Nephron progenitor cell (in vitro differentiated cells): ENCODE results near the gene MTERF4.

Experiments used
- DNase-seq: peaks from one replicate; pipeline ENCODE4 v3.0.0; 2021
- H3K27ac Mint-ChIP-seq: 2 replicates; pipeline ENCODE4 v1.8.0; 2021; ENCODE audit warnings: mild to moderate bottlenecking, moderate library complexity, mixed read lengths
- H3K27me3 Mint-ChIP-seq: 2 replicates; pipeline ENCODE4 v1.8.0; 2021; ENCODE audit warnings: mild to moderate bottlenecking, low read depth, mixed read lengths; ENCODE audit not compliant: poor library complexity
- H3K36me3 Mint-ChIP-seq: 2 replicates; pipeline ENCODE4 v1.8.0; 2021; ENCODE audit warnings: low read depth, mixed read lengths
- H3K4me1 Mint-ChIP-seq: 2 replicates; pipeline ENCODE4 v1.8.0; 2021; ENCODE audit warnings: mixed read lengths
- H3K4me3 Mint-ChIP-seq: 2 replicates; pipeline ENCODE4 v1.8.0; 2021; ENCODE audit warnings: mild to moderate bottlenecking, moderate library complexity, mixed read lengths
- H3K9me3 Mint-ChIP-seq: 2 replicates; pipeline ENCODE4 v1.8.0; 2021; ENCODE audit warnings: mild to moderate bottlenecking, moderate library complexity, mixed read lengths
- TF ChIP-seq, protein P1 (sequence below): fragments of 200-600 bp; sonication (generic); IDR thresholded peaks from 2 replicates; pipeline ENCODE4 v1.5.0; 2021; ENCODE audit warnings: antibody characterized with exemption

MTERF4 gene

DNA sequence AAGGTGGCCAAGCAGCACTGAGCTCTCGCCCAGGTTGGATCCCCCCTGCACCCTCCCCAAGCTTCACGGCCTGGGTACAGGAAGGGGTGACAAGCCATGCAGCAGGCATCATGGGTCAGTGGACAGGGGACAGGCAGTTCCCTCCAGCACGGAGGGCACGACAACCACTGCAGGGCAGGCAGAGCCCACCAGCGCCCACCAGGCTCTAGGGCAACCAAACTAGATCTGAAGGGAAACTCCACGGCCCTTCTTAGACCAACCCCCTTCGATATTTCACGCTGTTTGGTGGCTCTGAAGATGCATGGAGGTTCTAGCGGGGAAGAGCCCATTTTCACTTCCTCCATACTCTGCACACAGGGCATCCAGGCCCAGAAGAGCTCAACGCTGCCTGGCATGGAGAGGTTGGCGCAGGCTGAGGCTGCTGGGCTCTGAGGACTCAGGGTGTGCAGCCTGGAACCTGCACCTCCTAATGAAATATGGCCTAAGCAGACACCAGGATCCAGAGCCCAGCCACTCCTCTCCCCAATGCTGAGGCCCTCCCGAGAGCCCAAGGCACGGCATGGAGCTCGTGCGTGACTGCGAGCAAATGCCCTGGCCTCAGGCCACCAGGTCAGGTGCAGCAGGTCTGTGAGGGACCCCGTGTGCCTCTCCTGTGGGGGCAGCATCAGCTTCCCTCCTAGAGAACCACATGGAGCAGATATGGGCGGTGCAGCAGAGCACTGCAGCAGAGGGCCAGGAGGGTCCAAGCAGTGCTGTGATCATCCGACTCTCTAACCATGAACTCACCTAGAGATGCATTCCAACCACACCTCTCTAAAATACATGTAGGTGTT lies 8.7 kb upstream of the MTERF4 start:
- peaks cover 3% of the 10 kb centered on the region for H3K27me3 Mint-ChIP-seq
- H3K4me3 Mint-ChIP-seq, result no peak overlapping the region
- H3K4me1 Mint-ChIP-seq, result no peaks in the 10 kb centered on the region
- no peaks in the 10 kb centered on the region for H3K9me3 Mint-ChIP-seq
- no peak for DNase-seq
- H3K27ac Mint-ChIP-seq, result peak overlapping the region; percentile 54
- H3K36me3 Mint-ChIP-seq, result peaks cover 13% of the 10 kb centered on the region
- TF ChIP-seq, protein P1, sequence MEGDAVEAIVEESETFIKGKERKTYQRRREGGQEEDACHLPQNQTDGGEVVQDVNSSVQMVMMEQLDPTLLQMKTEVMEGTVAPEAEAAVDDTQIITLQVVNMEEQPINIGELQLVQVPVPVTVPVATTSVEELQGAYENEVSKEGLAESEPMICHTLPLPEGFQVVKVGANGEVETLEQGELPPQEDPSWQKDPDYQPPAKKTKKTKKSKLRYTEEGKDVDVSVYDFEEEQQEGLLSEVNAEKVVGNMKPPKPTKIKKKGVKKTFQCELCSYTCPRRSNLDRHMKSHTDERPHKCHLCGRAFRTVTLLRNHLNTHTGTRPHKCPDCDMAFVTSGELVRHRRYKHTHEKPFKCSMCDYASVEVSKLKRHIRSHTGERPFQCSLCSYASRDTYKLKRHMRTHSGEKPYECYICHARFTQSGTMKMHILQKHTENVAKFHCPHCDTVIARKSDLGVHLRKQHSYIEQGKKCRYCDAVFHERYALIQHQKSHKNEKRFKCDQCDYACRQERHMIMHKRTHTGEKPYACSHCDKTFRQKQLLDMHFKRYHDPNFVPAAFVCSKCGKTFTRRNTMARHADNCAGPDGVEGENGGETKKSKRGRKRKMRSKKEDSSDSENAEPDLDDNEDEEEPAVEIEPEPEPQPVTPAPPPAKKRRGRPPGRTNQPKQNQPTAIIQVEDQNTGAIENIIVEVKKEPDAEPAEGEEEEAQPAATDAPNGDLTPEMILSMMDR, result no peak

DNA sequence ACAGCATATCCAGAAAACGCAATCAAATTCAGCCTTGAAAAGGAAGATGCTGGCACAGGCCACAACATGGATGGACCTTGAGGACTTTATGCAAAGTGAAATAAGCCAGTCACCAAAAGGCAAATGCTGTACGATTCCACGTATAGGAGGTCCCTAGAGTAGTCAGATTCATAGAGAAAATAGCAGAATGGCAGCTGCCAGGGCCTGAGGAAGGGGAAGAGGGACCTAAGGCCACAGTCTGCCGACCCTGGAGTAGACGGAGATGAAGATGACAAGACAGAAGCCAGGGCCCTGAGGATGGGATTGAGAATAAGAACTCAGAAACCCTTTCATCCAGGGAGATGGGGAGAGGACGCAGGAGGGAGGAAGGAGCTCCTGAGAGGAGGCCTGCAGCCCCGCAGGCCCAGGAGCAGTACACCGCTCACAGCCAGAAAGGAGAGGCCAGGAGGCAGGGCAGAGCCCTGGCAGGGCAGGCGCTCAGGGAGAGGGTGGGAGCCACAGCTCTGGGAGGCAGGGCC lies 8.1 kb upstream of the MTERF4 start:
- Mint-ChIP-seq H3K9me3 (no peaks in the 10 kb centered on the region), H3K27me3 (peaks cover 3% of the 10 kb centered on the region), H3K36me3 (peaks cover 13% of the 10 kb centered on the region), H3K4me1 (no peaks in the 10 kb centered on the region), H3K4me3 (no peak overlapping the region), H3K27ac (no peak overlapping the region)
- DNase-seq, result no peak
- TF ChIP-seq, protein P1, result no peak

DNA sequence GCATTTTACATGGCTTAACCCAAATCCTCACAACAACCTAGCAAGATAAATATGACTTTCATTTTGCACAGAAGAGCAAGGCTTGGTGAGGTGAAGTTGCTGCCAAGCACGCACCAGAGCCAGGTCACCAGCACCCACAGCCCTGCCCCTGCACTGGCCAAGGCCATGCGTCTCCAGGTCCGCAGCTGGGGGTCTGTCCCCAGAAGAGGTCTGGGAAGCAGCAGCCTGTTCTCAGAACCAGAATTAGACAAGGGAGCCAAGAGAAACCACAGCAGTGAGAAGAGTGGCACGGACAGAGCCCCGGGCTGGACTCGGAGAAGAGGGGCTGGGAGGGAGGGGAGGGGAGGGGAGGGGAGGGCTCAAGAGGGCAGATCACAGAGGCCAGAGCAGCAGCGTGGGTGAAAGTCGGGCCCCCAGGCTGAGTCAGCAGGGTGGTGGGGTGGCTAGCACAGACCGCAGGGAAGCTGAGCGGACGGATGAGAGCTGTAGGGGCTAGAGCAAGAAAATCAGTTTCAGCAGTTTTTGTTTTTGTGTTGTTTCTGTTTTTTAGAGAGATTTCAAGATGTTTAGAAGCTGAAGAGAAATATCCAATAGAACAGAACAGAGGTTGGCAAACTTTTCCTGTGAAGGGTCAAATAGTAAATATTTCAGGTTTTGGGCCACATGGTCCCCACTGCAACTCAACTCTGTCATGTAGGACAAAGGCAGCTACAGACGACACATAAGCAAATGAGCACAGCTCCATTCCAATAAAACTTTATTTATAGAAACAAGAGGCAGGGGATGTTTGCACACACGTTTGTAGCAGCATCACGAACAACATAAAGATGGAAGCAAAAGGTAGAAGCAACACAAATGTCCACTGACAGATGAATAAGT lies 7.4 kb upstream of the MTERF4 start:
- no peak for DNase-seq
- H3K4me3 Mint-ChIP-seq, result no peak overlapping the region
- H3K9me3 Mint-ChIP-seq, result no peaks in the 10 kb centered on the region
- H3K36me3 Mint-ChIP-seq, result peaks cover 9% of the 10 kb centered on the region
- TF ChIP-seq, protein P1, result no peak
- peaks cover 3% of the 10 kb centered on the region for H3K27me3 Mint-ChIP-seq
- no peaks in the 10 kb centered on the region for H3K4me1 Mint-ChIP-seq
- peak overlapping the region; percentile 43 for H3K27ac Mint-ChIP-seq

DNA sequence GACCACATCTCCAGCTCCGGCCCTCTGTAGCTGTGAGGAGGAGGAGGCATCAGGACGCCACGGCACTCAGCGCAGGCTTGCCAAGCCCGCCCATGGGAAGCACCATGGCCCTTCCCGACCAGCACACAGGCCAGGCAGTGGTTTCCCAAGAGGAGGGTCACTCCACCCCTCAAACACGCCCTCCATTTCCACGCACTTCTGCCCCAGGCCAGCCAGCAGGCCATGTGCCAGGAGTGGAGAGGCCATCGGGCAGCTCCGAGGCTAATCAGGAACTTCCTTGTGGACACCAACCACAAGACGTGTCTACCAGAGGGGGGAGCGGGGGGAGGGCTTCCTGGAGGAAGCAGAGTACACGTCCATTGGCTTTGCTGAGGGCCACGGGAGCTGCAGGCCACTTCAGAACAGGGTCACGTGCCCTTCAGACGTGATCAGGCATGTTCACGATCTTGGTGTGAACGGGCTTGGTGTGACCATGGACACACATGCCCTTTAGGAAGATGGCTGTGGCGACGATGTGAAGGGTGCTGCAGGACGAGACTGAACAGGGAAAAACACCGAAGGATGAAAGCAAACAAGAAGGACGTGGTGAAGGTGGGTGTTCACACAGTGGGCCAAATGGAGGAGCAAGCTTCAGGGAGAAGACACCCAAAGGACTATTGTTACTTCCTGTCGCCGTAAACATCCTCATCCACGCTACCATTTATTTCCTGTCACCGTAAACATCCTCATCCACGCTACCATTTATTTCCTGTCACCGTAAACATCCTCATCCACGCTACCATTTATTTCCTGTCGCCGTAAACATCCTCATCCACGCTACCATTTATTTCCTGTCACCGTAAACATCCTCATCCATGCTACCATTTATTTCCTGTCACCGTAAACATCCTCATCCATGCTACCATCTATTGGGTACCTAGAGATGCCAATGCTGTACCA lies 6.5 kb upstream of the MTERF4 start:
- peaks cover under 1% of the 10 kb centered on the region for H3K4me1 Mint-ChIP-seq
- TF ChIP-seq, protein P1, result no peak
- H3K27me3 Mint-ChIP-seq, result peaks cover 3% of the 10 kb centered on the region
- H3K27ac Mint-ChIP-seq, result peak overlapping the region; percentile 93
- H3K9me3 Mint-ChIP-seq, result no peaks in the 10 kb centered on the region
- DNase-seq, result no peak
- H3K36me3 Mint-ChIP-seq, result peaks cover 8% of the 10 kb centered on the region
- no peak overlapping the region for H3K4me3 Mint-ChIP-seq

DNA sequence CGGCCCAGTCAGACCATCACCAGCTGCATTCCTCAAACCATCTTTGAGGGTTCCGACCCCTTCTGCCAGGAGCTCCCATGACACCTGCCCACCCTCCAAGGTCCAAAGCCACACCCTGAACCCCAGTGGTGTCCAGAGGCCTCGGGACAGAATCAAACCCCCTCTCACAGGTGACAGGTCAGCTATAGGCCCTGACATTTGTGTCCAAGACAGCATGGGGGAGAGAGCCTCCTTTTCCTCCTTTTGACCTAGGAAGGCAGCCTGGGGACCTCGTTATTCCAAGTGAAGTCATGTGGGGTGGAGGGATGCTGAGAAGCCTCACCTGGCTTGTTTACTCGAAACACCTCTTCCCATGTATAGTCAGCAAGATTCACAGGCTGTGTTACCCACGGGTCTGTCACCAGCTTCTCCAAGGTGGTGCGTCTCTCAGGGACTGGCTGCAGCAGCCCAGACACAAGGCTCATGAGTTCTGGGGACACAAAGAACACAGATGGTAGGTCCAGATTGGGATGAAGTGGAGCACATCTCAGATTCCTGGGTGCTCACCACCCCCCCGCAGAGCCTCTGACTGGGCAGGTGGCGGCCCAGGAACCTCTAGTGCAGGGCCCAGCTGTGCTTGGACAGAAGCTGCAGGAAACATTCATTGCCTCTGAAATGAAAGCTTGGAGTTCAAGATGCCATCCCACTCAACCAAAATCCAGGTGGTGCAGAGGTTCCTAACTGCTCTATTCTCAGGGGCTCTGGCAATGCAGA lies 5.1 kb upstream of the MTERF4 start:
- peaks cover 8% of the 10 kb centered on the region for H3K36me3 Mint-ChIP-seq
- peaks cover 3% of the 10 kb centered on the region for H3K27me3 Mint-ChIP-seq
- no peak overlapping the region for H3K4me3 Mint-ChIP-seq
- TF ChIP-seq, protein P1, result no peak
- H3K27ac Mint-ChIP-seq, result no peak overlapping the region
- H3K4me1 Mint-ChIP-seq, result peaks cover 13% of the 10 kb centered on the region
- DNase-seq, result no peak
- no peaks in the 10 kb centered on the region for H3K9me3 Mint-ChIP-seq
